HG03342 (cell line): ENCODE data around the gene KLHL1.

Experiments
- ATAC-seq: cut with Tn5 transposase; IDR thresholded peaks from one replicate; pipeline ENCODE4 v1.9.1; 2021; ENCODE audit warnings: mild to moderate bottlenecking, moderate library complexity; ENCODE audit not compliant: unreplicated experiment

Gene KLHL1

DNA sequence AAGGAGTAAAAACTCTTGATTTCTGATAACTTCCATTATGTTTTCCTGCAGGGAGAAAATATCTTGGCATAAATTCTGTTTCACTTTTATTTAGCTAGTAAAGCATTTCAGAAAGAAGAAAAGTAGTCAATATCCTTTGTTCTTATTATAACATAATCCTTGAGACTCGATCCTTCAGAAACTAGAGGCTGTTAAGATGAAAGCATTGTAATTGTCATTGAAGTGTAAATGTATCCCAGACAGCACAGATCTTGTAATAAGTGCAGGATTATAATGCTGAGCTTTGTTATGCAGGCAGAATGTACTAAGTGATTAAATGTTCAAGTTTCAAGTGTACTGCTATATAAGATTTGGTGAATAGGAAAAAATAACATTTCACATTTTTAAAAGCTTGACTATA lies 225.8 kb downstream of the KLHL1 start:
- ATAC-seq: no peak

DNA sequence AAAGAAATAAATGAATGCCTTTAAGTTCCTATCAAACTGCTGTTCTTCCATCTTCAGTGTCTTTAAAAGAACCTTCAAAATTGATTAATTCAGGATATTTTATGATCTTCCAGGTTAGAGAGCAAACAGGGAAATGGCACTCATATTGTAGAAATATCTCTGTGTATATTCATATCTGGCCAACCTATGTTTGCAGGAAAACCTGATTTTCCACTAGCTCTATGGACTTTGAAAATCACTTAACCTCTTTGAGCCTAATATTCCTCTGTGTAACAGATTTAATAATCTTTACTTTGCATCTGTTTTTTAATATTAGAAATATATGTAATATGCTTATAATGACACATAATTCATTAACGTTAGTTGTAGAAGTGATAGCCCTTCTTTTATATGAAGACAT lies 228.3 kb downstream of the KLHL1 start:
- no peak for ATAC-seq

- no peak for ATAC-seq
These were observed 235.8 kb downstream of the KLHL1 start for GRCh38 chr13:69872321-69873047.

- ATAC-seq: no peak
These were observed 241.7 kb downstream of the KLHL1 start for GRCh38 chr13:69866555-69866954.

DNA sequence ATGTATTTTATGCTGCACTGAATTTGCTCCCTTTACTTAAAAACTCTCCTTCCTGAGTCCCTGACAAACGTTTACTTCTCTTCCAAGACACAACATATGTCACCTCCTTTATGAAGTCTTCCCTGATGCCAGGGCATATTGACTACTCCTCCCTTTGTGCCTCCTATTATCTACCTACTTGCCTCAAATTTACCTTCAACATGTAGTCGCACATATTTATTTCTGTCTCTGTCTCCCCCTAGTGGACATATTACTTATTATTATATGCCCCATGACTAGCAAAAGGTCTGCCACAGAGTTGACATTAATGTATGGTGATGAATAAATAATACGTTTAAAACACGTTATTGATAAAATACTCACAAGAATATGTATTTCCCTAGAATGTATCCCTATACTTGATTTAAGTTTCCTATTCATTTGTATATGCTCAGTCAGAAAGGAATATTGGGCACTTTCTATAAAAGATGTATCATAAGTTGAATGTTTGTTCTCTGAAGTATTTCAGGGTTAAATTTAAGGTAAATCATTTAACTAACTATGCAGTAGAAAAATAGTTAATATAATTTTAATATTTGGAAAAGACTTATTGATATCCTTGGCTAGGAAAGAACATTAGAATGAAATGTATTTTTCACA lies 250.9 kb downstream of the KLHL1 start:
- peak; percentile 93 for ATAC-seq

GRCh38 chr13:69856331-69856730 lies 251.9 kb downstream of the KLHL1 start:
- no peak for ATAC-seq

- ATAC-seq: no peak
These were observed 279.7 kb downstream of the KLHL1 start for GRCh38 chr13:69828527-69828926.

GRCh38 chr13:69820180-69820579 lies 288.1 kb downstream of the KLHL1 start:
- ATAC-seq: no peak

GRCh38 chr13:69817333-69817869 lies 290.9 kb downstream of the KLHL1 start:
- no peak for ATAC-seq

DNA sequence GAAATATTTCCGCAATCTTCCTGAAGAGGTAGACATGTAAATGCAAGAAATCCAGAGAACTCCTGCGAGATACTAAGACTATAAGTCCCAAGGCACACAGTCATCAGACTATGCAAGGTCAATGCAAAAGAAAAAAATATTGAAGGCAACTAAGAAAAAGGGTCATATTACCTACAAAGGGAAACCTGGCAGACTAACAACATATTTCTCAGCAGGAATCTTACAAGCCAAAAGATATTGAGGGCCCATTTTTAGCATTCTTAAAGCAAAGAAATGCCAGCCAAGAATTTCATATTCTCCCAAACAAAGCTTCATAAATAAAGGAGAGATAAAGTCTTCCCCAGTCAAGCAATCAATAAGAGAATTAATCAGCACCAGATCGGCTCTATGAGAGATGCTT lies 299.1 kb downstream of the KLHL1 start:
- no peak for ATAC-seq

DNA sequence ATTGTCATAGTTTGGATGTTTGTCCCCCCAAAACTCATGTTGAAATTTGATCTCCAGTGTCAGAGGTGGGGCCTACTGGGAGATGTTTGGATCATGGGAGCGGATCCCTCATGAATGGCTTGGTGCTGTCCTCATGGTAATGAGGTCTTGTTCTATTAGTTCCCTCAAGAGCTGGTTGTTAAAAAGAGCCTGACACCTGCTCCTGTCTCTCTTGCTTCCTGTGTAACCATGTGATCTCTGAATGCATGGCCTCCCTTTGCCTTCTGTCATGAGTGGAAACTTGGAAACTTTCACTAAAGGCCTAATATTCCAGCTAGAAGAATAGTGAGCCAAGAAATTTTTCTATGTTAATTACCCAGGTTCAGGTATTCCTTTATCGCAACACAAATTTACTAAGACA lies 312.0 kb downstream of the KLHL1 start:
- no peak for ATAC-seq

- ATAC-seq: no peak
These were observed 314.3 kb downstream of the KLHL1 start for GRCh38 chr13:69793783-69794453.

DNA sequence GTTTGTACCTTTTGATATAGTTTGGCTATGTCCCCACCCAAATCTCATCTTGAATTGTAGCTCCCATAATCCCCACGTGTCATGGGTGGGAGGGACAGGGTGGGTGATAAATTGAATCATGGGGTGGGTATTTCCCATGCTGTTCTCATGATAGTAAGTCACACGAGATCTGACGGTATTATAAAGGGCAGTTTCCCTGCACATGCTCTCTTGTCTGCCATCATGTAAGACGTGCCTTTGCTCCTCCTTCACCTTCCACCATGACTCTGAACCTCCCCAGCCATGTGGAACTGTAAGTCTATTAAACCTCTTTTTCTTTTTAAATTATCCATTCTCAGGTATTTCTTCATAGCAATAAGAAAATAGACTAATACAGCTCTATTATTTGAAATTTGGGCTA lies 331.3 kb downstream of the KLHL1 start:
- no peak for ATAC-seq

DNA sequence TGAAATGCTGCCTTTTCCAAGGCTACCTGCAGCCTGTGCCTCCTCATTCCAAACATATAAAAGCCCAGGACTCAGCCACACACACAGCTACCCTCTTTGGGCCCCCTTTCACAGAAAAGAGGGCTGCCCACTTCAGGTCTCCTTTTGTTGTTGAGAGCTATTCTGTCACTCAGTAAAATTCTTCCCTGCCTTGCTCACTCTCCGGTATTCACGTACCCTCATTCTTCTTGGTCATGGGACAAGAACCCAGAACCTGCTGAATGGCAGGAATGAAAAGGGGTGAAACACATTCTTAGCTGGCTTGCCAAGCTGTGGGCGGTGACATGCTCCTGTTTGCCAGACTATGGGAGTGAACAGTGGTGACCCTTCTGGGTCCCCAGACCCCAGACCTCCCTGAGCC lies 338.6 kb downstream of the KLHL1 start:
- no peak for ATAC-seq

DNA sequence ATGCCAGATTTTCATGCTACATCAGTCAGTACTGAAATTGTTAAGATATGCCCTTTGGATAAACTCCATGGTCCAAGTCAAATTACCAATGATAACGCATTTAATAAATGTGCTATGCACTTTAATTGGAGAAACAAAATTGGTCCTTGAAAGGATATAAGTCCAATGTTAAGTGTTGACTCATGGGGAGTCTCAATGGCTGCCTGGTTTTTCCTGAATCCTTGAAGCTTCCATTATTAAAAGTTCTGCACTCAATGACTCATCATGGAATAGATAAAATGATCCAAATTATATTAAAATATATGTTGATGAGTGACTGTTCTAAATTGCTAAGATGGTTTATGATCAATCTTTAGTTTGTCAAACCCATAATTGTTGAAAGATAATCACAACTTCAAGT lies 346.7 kb downstream of the KLHL1 start:
- no peak for ATAC-seq

DNA sequence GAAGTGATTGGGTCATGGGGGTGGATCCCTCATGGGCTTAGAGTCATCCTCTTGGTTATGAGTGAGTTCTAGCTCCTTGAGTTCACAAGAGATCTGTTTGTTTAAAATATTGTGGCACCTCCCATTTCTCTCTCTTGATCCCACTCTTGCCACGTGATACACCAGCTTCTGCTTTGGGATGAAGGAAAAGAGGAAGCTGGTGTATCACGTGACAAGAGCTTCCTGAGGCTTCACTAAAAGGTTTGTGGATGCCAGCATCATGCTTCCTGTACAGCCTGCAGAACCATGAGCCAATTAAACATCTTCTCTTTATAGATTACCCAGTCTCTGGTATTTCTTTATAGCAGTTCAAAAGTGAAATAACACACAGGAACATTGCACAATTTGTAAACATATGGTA lies 353.2 kb downstream of the KLHL1 start:
- no peak for ATAC-seq

DNA sequence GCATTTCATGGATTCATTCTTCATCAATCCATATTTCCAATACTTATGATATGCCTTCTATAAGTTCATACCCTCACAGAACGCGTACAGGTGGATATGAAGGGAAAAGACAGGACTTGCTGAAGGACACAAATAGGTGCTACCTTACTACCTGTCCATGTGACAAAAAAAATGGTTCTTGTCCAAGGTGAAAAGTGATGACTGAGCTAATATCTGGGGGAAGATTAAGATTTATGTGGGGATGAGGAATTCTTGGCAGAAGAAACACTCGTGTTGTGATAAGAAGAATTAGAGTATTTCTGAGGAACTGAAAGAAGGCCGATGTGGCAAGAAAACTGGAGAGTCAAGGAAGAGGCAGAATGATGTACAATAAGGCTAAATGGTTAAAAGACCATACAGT lies 357.0 kb downstream of the KLHL1 start:
- ATAC-seq: no peak

DNA sequence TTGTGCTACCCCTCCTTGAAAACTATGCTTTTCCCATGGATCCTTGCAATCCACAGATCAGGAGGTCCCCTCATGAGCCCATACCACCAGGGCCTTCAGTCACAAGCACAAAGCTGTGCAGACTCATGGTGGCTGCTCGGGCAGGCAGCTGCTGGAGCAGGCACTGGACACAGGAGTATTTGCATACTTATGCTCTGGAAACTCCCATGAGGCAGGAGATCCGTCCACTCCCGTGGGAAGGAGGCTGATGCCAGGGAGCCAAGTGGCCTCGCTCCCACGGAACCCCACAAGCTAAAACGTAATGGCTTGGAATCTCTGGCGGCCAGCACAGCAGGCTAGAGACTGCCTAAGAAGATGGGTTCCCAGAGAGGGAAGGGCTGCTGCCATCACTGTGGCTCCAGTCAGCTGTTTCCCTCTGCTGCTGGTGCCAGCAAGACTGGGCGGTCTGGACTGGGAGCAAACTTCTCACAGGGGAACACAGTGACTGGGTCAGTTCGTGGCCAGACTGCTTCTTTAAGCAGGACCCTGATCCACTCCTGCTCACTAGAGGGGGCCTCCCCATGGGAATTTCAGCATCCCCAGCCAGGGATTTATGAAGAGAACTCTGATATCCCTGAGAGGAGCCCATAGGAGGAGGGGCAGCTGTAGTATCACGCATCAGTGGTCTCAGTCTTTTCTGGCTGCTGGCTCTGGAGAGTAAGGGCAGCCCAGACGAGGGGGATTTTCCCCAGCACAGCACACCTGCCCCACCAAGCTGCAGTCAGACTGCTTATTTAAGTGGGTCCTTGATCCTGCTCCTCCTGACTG lies 370.9 kb downstream of the KLHL1 start:
- no peak for ATAC-seq

- no peak for ATAC-seq
These were observed 386.6 kb downstream of the KLHL1 start for GRCh38 chr13:69721631-69722030.

- ATAC-seq: no peak
These were observed 387.8 kb downstream of the KLHL1 start for GRCh38 chr13:69720278-69720983.

- ATAC-seq: no peak
These were observed 401.4 kb downstream of the KLHL1 start for GRCh38 chr13:69706807-69707206.
